ENCODE results near the gene STPG4.

The STPG4 gene

DNA sequence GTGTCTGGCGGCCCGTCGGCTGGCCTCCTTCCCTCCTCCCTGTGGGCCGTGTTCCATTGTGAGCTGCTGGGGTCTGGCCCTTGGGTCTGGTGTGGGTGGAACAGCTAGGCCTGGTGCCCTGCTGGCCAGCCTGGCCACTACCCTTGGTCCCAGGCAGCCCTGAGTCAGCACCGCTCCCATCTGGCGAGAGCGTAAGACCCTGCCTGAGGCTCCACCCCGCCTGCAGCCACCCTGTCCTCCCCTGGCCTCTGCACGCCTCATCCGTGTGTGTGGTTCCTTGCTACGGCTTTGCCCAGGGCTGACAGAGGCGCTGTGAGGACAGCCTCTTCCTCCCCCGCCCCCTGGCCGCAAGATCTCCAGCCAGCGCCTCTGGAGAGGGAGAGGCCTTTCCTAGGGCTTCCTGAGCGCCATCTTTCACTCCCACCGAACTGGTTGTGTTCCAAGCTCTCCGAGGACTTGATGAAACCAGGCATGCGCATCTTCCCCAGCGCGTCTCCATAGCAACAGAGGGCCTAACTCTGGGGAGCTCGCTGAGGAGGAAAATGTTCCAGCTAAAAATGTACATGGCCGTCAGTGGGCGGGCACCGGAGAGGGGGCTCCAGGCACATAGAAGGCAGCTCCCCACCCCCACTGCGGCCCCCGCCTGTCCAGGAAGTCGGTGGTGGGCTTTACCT, 83.0 kb downstream of the STPG4 start:
- CTCF ChIA-PET = no interaction called here
- no peak for TF ChIP-seq ZNF433 (tag by site-specific recombination; IDR thresholded peaks at IDR 0.05; ENCODE audit: low read depth)
- TF ChIP-seq, protein P1, sequence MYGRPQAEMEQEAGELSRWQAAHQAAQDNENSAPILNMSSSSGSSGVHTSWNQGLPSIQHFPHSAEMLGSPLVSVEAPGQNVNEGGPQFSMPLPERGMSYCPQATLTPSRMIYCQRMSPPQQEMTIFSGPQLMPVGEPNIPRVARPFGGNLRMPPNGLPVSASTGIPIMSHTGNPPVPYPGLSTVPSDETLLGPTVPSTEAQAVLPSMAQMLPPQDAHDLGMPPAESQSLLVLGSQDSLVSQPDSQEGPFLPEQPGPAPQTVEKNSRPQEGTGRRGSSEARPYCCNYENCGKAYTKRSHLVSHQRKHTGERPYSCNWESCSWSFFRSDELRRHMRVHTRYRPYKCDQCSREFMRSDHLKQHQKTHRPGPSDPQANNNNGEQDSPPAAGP (tag by site-specific recombination; IDR thresholded peaks at IDR 0.05) = peak; percentile 32; the same call in 1 of the 2 replicates
- POLR2A ChIA-PET = interaction anchor here (1.4 kb wide), 1 partner anchor 28 kb away, joined by 3 read pairs; no protein-coding TSS in a partner anchor
- Histone ChIP-seq H3K27ac (ENCODE audit: extremely low read depth, low read depth, low read length) (no peak overlapping the region), H3K36me3 (ENCODE audit: control insufficient read depth in 2 of 2, insufficient read depth in 1 of 2, low read length in 2 of 2) (no peaks in the 10 kb centered on the region), H3K4me3 (ENCODE audit: low read depth, low read length) (no peak overlapping the region), H3K9me3 (ENCODE audit: control insufficient read depth, insufficient read depth, low read depth, low read length) (no peaks in the 10 kb centered on the region), H3K4me1 (ENCODE audit: control insufficient read depth, insufficient read depth, low read length) (peaks cover 7% of the 10 kb centered on the region; the same call in 1 of the 2 replicates)

DNA sequence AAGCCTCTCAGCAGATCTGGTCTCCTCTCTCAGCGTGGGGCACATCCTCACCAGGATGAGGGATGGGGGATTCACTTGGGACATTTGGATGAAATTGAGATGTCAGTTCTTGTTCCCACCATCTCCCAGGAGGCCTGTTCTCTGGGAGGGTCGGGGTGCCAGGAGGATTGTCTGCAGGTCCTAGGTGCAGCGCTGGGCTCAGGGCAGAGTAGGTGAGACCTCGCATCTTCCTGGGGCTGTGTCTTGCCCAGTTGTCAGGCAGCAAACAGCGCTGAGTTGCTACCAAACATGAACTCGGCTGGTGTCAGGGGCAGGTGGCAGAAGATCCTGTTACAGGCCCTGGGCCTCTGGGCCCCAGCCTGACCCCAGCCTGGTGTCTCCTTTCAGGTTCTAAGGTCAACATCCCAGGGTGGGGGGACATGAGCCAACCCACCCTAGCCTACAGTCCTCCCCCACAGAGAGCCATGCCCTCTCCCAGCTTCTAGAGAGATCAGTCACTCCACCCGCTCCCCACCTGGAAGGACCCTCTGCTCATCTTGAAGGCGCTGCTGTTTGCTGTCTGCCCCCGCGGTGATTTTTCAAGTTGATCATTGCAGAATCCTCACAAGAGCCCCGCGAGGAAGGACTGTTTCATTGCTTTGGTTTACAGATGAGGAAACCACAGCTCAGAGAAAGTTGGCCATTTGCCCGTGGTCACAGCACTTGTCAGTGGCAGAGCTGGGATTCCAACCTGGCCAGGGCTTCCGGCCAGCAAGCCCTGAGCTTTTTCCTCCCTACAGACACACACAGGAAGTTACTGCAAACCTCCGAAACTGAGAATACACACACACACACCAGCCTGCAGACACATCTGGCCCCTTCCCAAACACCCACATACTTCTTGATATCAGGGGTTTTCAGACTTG, 83.9 kb downstream of the STPG4 start:
- no peak overlapping the region for H3K4me3 ChIP-seq (ENCODE audit: low read depth, low read length)
- H3K4me1 ChIP-seq (ENCODE audit: control insufficient read depth, insufficient read depth, low read length) = peaks cover 7% of the 10 kb centered on the region; the same call in 1 of the 2 replicates
- TF ChIP-seq ZFHX2 (tag by site-specific recombination; conservative IDR thresholded peaks at IDR 0.05) (peak; percentile 18; the same call in 1 of the 2 replicates), GLIS1 (tag by site-specific recombination; IDR thresholded peaks at IDR 0.05) (no peak)
- ChIA-PET POLR2A (interaction anchor here (1.4 kb wide), 1 partner anchor 27 kb away, joined by 3 read pairs; no protein-coding TSS in a partner anchor), CTCF (no interaction called here)
- H3K27ac ChIP-seq (ENCODE audit: extremely low read depth, low read depth, low read length) = 0 out of 2 replicates have a peak overlapping the region, but pooled peaks have one; percentile 8
- H3K36me3 ChIP-seq (ENCODE audit: control insufficient read depth in 2 of 2, insufficient read depth in 1 of 2, low read length in 2 of 2) = no peaks in the 10 kb centered on the region
- H3K9me3 ChIP-seq (ENCODE audit: control insufficient read depth, insufficient read depth, low read depth, low read length) = no peaks in the 10 kb centered on the region

DNA sequence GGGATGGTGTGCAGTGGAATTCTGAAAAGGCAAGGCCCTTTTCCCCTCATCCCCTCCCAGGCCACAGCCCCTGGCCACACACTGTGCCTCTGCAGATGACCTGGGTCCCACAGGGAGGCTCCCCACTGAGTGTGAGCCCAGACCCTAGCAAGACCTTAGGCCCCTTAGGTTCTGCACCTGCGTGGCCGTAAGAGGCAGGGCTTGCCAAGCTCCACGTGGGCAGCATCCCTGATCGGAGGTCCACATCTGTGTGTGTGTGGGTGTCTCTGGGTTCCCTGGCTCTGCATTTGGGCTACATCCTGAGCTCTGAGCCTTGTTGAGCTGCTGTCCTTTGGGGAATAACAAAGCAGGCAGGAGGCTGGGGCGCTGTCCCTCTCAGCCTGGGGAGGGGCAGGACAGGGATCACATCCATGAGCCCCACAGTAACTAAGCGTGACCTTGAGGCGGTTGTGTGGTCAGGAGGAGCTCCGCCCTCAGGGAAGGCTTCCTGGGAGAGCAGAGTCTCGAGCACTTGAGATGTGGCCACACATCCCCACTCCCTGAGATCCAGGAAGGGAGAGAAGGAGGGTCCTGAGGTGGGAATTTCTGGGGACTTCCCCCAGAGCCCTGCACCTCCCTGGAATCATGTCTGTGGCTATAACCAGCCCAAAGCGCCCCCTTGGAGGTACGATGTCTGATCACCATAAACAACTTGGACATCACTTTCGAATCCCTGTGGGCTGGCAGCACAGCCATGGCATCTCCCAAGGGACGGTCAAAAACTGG, 84.8 kb downstream of the STPG4 start:
- ChIA-PET CTCF (interaction anchor here (0.8 kb wide), 1 partner anchor 27 kb away, joined by 3 read pairs; no protein-coding TSS in a partner anchor), POLR2A (interaction anchor here (1.0 kb wide), 1 partner anchor 24 kb away, joined by 3 read pairs; no protein-coding TSS in a partner anchor)
- TF ChIP-seq, protein P2, sequence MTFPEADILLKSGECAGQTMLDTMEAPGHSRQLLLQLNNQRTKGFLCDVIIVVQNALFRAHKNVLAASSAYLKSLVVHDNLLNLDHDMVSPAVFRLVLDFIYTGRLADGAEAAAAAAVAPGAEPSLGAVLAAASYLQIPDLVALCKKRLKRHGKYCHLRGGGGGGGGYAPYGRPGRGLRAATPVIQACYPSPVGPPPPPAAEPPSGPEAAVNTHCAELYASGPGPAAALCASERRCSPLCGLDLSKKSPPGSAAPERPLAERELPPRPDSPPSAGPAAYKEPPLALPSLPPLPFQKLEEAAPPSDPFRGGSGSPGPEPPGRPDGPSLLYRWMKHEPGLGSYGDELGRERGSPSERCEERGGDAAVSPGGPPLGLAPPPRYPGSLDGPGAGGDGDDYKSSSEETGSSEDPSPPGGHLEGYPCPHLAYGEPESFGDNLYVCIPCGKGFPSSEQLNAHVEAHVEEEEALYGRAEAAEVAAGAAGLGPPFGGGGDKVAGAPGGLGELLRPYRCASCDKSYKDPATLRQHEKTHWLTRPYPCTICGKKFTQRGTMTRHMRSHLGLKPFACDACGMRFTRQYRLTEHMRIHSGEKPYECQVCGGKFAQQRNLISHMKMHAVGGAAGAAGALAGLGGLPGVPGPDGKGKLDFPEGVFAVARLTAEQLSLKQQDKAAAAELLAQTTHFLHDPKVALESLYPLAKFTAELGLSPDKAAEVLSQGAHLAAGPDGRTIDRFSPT (tag by site-specific recombination; IDR thresholded peaks at IDR 0.05) = no peak
- no peak for TF ChIP-seq ZNF302 (tag by site-specific recombination; IDR thresholded peaks at IDR 0.05; ENCODE audit: low read depth)
- TF ChIP-seq ZNF2 (tag by site-specific recombination; IDR thresholded peaks at IDR 0.05) = no peak
- TF ChIP-seq, protein P3, sequence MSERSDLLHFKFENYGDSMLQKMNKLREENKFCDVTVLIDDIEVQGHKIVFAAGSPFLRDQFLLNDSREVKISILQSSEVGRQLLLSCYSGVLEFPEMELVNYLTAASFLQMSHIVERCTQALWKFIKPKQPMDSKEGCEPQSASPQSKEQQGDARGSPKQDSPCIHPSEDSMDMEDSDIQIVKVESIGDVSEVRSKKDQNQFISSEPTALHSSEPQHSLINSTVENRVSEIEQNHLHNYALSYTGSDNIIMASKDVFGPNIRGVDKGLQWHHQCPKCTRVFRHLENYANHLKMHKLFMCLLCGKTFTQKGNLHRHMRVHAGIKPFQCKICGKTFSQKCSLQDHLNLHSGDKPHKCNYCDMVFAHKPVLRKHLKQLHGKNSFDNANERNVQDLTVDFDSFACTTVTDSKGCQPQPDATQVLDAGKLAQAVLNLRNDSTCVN (tag by site-specific recombination; optimal IDR thresholded peaks at IDR 0.05) = no peak
- TF ChIP-seq, protein P1 (tag by site-specific recombination; IDR thresholded peaks at IDR 0.05) = 0 out of 2 replicates have a peak, but pooled peaks have one; percentile 14
- no peak for TF ChIP-seq ZSCAN30 (tag by site-specific recombination; IDR thresholded peaks at IDR 0.05)
- TF ChIP-seq ZFHX2 (tag by site-specific recombination; conservative IDR thresholded peaks at IDR 0.05) = peak; percentile 44
- H3K4me1 ChIP-seq (ENCODE audit: control insufficient read depth, insufficient read depth, low read length) = peaks cover 7% of the 10 kb centered on the region; the same call in 1 of the 2 replicates
- no peaks in the 10 kb centered on the region for H3K36me3 ChIP-seq (ENCODE audit: control insufficient read depth in 2 of 2, insufficient read depth in 1 of 2, low read length in 2 of 2)
- no peak overlapping the region for H3K4me3 ChIP-seq (ENCODE audit: low read depth, low read length)
- H3K9me3 ChIP-seq (ENCODE audit: control insufficient read depth, insufficient read depth, low read depth, low read length) = no peaks in the 10 kb centered on the region
- H3K27ac ChIP-seq (ENCODE audit: extremely low read depth, low read depth, low read length) = no peak overlapping the region

Measured in HEK293 (cell line).